Stimulated activated CD8-positive, alpha-beta memory T cell treated with anti-CD3 and anti-CD28 coated beads, Interleukin-4, amount 100 ng/mL, for 1 hour (primary cell): ENCODE measurements around the gene OR5V1.
"Not testable (repeated sequence)": the region's sequence is repeated elsewhere in the genome, so short reads cannot be mapped to it uniquely, and the experiment has no call there.

ENCODE experiments used
- DNase-seq, 2 donors: peaks; one replicate each; pipeline ENCODE4 v3.0.0-alpha.2; 2020; ENCODE audit warnings: low read depth in 2 of 2, low spot score in 1 of 2

Gene OR5V1

GRCh38 chr6:29368765-29369164 is at the start of gene OR5V1:
Gene OR5V1, minus strand, starts transcription at chr6:29368865. Its CDS starts 12,670 bp downstream, at chr6:29356195.
- no peak for DNase-seq

- no peak for DNase-seq
These were observed 45.9 kb upstream of the OR5V1 start, which contains the start of gene OR12D1 for GRCh38 chr6:29414588-29414987. Gene OR12D1, plus strand, starts transcription at chr6:29414928.

GRCh38 chr6:29403801-29404200 is 35.1 kb upstream of the OR5V1 start:
- DNase-seq, result no peak

GRCh38 chr6:29399525-29399924 is 30.9 kb upstream of the OR5V1 start:
- no peak for DNase-seq

- no peak for DNase-seq
These were observed 26.7 kb upstream of the OR5V1 start, which contains the start of gene OR12D2 for GRCh38 chr6:29395331-29395730. Gene OR12D2, plus strand, starts transcription at chr6:29395631. Its CDS starts 1,069 bp downstream, at chr6:29396700.

GRCh38 chr6:29388533-29388932 is 19.9 kb upstream of the OR5V1 start:
- DNase-seq, result no peak

GRCh38 chr6:29376003-29376402 is 7.3 kb upstream of the OR5V1 start:
- no peak for DNase-seq

GRCh38 chr6:29375191-29375590 is 6.5 kb upstream of the OR5V1 start, which contains the start of gene OR12D3:
Gene OR12D3, minus strand, starts transcription at chr6:29375291. Its CDS starts 4 bp downstream, at chr6:29375287.
- DNase-seq, result no peak

- no peak for DNase-seq
These were observed 13.1 kb downstream of the OR5V1 start for GRCh38 chr6:29355603-29356002.

GRCh38 chr6:29354980-29355379 is 13.7 kb downstream of the OR5V1 start:
- no peak for DNase-seq

- not testable (repeated sequence) for DNase-seq
These were observed 19.3 kb downstream of the OR5V1 start for GRCh38 chr6:29349348-29349747.

GRCh38 chr6:29345380-29345779 is 23.3 kb downstream of the OR5V1 start:
- no peak for DNase-seq

GRCh38 chr6:29336269-29336668 is 32.4 kb downstream of the OR5V1 start:
- no peak for DNase-seq

- no peak for DNase-seq
These were observed 36.0 kb downstream of the OR5V1 start for GRCh38 chr6:29332676-29333075.

GRCh38 chr6:29325777-29326176 is 42.9 kb downstream of the OR5V1 start:
- no peak for DNase-seq

GRCh38 chr6:29323332-29323731 is 45.3 kb downstream of the OR5V1 start:
- not testable (repeated sequence) for DNase-seq

GRCh38 chr6:29319931-29320330 is 48.7 kb downstream of the OR5V1 start:
- DNase-seq, result no peak
